Measurements from ENCODE around the gene PTPRM. TPM values are rescaled to one million over a fixed set of nuclear protein-coding genes. Genes with fewer than 3 reads are reported as not detected.

Gene PTPRM
- total and polyA plus RNA-seq, 2 of the 8 experiments (the other 6 are each of a cell fraction or from before 2014, with no cell fraction given): 4.1 to 7.0 TPM

GRCh38 chr18:7807936-7808453 lies 240.9 kb downstream of the PTPRM start:
- no peak overlapping the region for H3K4me3 ChIP-seq (ENCODE audit: extremely low read depth in 1 of 4, insufficient read depth in 2 of 4, low read depth in 3 of 4, low read length in 4 of 4)
- TF ChIP-seq SAP30 (IDR thresholded peaks at IDR 0.05; ENCODE audit: insufficient read depth, insufficient replicate concordance, low read length): no peak
- no peak for TF ChIP-seq ATF3 (IDR thresholded peaks at IDR 0.05; ENCODE audit: insufficient read depth, low read depth, low read length)
- TF ChIP-seq SUZ12 (IDR thresholded peaks at IDR 0.05; ENCODE audit: low read length): no peak
- TF ChIP-seq ATF2 (IDR thresholded peaks at IDR 0.05; ENCODE audit: low read length): no peak
- no peak for TF ChIP-seq EP300 (IDR thresholded peaks at IDR 0.05; ENCODE audit: borderline replicate concordance in 1 of 2, low read depth in 2 of 2, low read length in 2 of 2)
- no peak for TF ChIP-seq CHD2 (IDR thresholded peaks at IDR 0.05; ENCODE audit: low read length)
- TF ChIP-seq CTCF (IDR thresholded peaks at IDR 0.05; ENCODE audit: control extremely low read depth in 1 of 3, insufficient read depth in 1 of 3, low read depth in 1 of 3, low read length in 3 of 3): no peak
- TF ChIP-seq POLR2A (IDR thresholded peaks at IDR 0.05; ENCODE audit: control extremely low read depth in 1 of 2, low read depth in 2 of 2, low read length in 2 of 2): no peak

More at GRCh38 chr18:7807936-7808453, 240.9 kb downstream of the PTPRM start:
- Histone ChIP-seq H3K9me3 (ENCODE audit: insufficient read depth in 2 of 2, low read depth in 1 of 2, low read length in 1 of 2) (no peaks in the 10 kb centered on the region), H2AFZ (ENCODE audit: low read length) (no peak overlapping the region), H3K9ac (replicated peaks in 1 of 4; ENCODE audit: extremely low read depth in 1 of 4, low read depth in 3 of 4, low read length in 3 of 4) (no peak overlapping the region), H2BK20ac (ENCODE audit: low read length) (no peak overlapping the region), H3K79me1 (ENCODE audit: low read depth, low read length) (no peaks in the 10 kb centered on the region), H3K4ac (replicated peaks; ENCODE audit: insufficient read length, low read depth, low read length) (no peak overlapping the region), H4K20me1 (replicated peaks in 1 of 2; ENCODE audit: control insufficient read depth in 1 of 2, insufficient read depth in 2 of 2, low read length in 2 of 2) (no peaks in the 10 kb centered on the region), H2BK12ac (ENCODE audit: low read depth, low read length) (no peak overlapping the region), H3K23ac (ENCODE audit: insufficient read length) (no peak overlapping the region), H4K8ac (ENCODE audit: extremely low read depth, insufficient read depth, low read length) (no peak overlapping the region), H3K14ac (ENCODE audit: insufficient read length) (no peak overlapping the region), H2BK5ac (ENCODE audit: low read depth, low read length) (no peak overlapping the region), H3K27ac (ENCODE audit: low read depth, low read length) (no peak overlapping the region), H3K4me1 (replicated peaks in 1 of 4; ENCODE audit: control insufficient read depth in 3 of 4, insufficient read depth in 4 of 4, low read length in 3 of 4) (peaks cover 0 to 3% (median 2%) of the 10 kb centered on the region in 4 experiments; a peak in 2 of 7 replicates), H3K27me3 (replicated peaks in 1 of 4; ENCODE audit: control insufficient read depth in 3 of 4, extremely low read depth in 1 of 4, insufficient read depth in 3 of 4, low read length in 3 of 4) (no peaks in the 10 kb centered on the region), H3K4me2 (ENCODE audit: insufficient read depth in 1 of 2, low read depth in 2 of 2, low read length in 2 of 2) (no peak overlapping the region), H2AK5ac (ENCODE audit: low read depth, low read length) (no peak overlapping the region), H3K56ac (replicated peaks; ENCODE audit: insufficient read length, low read depth, low read length) (no peak overlapping the region), H3K79me2 (ENCODE audit: control insufficient read depth in 1 of 2, insufficient read depth in 2 of 2, low read length in 2 of 2) (no peaks in the 10 kb centered on the region), H4K5ac (ENCODE audit: insufficient read length, low read depth, low read length) (no peak overlapping the region), H3K36me3 (ENCODE audit: control insufficient read depth in 2 of 4, insufficient read depth in 4 of 4, low read length in 3 of 4) (no peaks in the 10 kb centered on the region), H2BK120ac (replicated peaks; ENCODE audit: low read depth, low read length) (no peak overlapping the region), H3K18ac (ENCODE audit: extremely low read depth, low read length) (no peak overlapping the region), H2BK15ac (ENCODE audit: low read length) (no peak overlapping the region), H4K91ac (replicated peaks; ENCODE audit: insufficient read length, low read length) (no peak overlapping the region), H3K23me2 (ENCODE audit: low read depth, low read length) (no peaks in the 10 kb centered on the region)
- ChIA-PET POLR2A (ENCODE audit: partially characterized antibody) (no interaction called here), CTCF (ENCODE audit: partially characterized antibody) (interaction anchor here (0.6 to 7.8 kb wide), 4 partner anchors 18 to 206 kb away, joined by 3 to 31 read pairs (median 7); no protein-coding TSS in a partner anchor)
- 90% methylated on average over 9 of the region's 9 CpGs; no CpG with 5 or more reads in 1 of the 2 experiments for WGBS, 2 experiments (ENCODE audit: extremely low coverage in 1 of 2, insufficient coverage in 1 of 2, insufficient read length in 1 of 2, insufficient replicate concordance in 2 of 2, low coverage in 1 of 2, low lambda C conversion rate in 2 of 2, missing lambda C conversion rate in 1 of 2)
- DNase-seq (ENCODE audit: low read depth in 1 of 2, low spot score in 2 of 2): no peak
- FAIRE-seq: no peak
